GM12874 (cell line): ENCODE data around the gene FGFRL1.

ENCODE experiments used
- TF ChIP-seq, protein P1 (sequence below): IDR thresholded peaks from 2 replicates; pipeline ENCODE4 v1.5.1; 2011; ENCODE audit warnings: low read depth, mild to moderate bottlenecking, control low read depth, low read length, moderate library complexity; ENCODE audit not compliant: insufficient read depth

The FGFRL1 gene

DNA sequence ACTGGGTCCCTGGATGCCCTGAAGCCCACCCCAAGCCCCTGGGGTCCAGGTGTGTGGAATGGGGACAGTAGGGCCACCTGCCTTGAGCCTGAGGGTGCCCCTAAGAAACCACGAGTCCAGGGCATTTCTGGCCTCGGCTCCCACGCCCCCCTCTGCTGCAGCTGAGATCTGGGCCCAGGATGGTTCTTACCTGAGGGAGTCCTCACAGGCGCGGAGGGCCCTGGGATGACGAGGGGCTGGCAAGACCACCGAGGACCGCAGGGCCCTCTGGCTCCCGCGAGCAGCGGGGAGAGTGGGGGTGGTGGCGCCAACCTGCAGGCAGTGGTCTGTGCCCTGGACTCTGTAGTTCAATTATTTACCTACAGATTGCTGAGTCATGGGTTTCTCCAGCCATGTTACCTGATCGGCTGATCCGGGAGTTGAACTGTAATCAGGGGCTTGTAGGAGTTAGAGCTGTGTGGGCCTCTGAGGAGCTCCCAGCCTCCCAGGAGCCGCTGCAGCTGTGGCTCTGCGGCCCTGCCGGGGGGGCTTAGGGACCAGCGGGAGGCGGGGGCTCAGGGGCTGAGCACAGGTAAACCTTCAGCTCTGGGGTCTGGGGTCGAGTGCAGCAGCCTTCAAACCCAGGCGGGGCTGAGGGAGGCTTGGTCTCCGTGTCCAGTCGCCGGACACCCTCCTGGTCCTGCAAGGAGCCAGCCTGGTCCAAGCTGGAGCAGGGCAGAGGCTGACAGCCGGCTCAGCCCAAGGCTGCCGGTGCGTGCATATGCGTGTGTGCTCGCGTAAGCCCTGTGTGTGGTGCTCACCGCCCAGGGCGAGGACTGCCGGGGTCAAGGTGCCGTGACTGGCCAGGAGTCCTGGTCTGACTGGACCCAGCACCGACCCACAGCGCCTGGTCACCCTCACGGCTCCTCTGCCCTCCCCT lies 18.1 kb upstream of the FGFRL1 start, which contains the start of gene SLC26A1:
SLC26A1 (minus strand) TSS at position 294 of the 919 bp plus-strand sequence. CDS start 1,701 bp downstream, outside the sequence.
- TF ChIP-seq, protein P1, sequence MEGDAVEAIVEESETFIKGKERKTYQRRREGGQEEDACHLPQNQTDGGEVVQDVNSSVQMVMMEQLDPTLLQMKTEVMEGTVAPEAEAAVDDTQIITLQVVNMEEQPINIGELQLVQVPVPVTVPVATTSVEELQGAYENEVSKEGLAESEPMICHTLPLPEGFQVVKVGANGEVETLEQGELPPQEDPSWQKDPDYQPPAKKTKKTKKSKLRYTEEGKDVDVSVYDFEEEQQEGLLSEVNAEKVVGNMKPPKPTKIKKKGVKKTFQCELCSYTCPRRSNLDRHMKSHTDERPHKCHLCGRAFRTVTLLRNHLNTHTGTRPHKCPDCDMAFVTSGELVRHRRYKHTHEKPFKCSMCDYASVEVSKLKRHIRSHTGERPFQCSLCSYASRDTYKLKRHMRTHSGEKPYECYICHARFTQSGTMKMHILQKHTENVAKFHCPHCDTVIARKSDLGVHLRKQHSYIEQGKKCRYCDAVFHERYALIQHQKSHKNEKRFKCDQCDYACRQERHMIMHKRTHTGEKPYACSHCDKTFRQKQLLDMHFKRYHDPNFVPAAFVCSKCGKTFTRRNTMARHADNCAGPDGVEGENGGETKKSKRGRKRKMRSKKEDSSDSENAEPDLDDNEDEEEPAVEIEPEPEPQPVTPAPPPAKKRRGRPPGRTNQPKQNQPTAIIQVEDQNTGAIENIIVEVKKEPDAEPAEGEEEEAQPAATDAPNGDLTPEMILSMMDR = no peak

DNA sequence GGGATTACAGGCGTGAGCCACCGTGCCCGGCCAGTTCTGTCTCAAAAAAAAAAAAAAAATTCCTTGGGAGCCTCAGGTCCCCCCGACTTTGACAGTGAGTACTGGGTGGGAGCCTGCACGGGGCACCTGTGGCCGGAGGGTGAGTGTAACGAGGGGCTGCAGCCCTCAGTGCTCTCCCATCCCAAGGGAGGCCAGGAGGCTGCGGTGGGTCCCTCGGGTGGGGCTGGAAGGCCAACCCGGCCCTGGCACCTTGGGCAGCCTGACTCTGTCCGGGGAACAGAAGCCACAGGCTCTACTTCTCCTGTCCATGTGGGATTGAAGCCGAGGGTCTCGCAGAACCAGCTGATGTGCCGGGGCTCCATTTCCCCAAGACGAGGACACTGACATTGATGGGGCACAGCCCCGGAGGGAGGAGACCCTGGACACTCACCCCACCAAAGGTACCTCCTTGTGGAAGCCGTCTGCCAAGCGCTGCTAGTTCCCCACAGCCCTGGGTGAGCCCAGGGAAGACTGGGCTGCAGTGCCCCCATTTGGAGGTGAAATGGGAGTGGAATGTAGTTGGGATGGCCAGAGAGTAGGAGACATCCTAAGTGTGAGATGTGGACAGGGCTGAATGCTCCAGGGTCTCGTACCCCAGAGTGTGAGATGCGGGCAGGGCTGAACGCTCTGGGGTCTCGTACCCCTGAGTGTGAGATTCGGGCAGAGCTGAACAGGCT lies 16.0 kb upstream of the FGFRL1 start:
- TF ChIP-seq, protein P1 = no peak

DNA sequence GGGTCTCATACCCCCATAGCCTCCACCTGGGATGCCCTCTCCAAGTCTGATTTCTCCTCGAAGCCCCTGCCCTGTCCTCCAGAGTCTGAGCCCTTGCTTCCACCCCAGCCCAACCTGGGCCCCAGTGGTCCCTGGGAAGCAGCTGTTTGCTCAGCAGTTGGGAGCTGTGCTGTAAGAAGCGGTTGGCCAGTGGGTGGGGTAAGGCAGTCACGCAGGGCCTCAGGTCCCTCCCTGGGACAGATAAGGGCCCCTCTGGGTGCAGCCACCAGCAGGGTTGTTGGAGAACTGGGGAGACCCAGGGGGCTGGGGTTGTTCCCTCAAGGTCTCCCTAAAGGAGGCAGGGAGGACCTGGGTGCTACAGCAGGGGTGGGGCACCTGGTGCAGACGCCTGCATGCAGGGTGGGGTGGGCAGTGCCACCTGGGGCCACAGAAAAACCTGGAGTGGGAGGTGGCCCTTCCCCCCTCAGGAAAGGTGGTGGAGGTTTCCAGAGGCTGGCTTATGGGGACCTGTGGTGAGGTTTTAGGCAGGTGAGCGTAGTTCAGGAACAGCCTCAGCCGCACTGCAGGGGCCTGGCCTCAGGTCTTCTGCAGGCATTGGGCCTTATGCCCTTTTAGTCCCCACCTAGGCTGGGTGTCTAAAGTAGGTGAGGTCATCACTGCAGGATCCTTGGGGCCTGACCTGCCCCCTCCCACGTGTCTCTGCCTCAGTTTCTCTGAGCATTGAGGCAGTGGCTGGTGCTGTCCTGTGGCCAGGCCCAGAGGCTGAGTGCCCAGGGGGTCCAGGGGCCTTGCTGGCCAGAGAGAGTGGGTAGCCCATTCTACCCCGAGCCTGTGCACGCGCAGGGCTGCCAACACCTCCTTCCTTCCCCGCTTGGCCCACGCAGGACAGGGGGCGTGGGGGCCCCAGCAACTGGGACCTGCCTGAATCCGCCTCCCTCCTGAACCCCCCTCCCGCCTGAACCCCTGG lies 15.1 kb upstream of the FGFRL1 start:
- TF ChIP-seq, protein P1 = no peak

DNA sequence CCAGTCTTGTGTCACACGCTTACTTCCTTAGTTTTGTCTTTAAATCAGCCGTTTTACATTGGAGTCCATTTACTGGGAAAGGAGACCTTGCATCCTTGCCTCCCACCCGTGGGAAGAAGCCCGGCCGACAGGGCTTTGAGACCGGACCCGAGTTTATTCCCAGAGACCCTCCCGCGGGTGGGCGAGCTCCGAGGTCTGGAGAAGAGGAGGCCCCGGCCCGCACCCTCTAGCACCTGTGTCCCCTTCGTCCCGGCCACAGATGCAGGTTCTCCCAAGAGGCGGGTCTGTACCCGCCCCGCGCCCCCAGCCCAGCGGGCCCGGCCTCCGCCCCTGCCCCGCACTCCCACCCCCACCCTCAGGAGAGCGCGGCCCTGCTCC lies 14.4 kb upstream of the FGFRL1 start:
- TF ChIP-seq, protein P1 = no peak

DNA sequence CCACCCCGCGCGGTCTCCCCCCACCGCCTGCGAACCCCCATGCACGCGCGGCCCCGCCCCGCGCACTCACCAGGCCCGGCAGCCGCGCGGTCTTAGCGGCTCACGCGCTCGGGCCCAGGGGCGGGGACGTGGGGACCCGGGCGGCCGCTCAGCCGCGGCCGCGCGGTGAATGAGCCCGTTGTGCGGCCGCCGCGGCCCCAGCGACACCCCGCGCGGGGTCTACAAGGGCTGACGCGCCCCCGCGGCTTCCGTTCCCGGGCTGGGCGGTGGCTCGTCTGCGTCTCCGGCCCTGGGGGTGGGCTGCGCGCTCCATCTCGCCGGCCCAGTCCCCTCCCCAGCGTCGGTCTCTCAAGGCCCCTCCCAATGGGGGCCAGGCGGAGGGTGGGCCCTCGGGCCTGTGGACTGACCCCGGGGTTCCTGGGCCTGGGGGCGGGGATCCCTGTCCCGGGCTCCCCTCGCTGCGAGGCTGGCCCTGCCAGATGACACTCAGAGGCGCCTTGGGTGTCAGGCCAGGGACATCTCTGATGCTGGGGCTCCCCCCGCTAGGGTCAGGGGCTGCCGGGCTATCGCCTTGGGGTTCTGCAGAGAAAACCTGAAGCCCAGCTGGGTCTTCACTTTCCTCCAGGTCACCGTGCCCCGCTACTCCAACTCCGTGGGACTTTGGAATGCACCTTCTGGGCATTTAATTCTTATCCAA lies 13.9 kb upstream of the FGFRL1 start:
- TF ChIP-seq, protein P1 = no peak

DNA sequence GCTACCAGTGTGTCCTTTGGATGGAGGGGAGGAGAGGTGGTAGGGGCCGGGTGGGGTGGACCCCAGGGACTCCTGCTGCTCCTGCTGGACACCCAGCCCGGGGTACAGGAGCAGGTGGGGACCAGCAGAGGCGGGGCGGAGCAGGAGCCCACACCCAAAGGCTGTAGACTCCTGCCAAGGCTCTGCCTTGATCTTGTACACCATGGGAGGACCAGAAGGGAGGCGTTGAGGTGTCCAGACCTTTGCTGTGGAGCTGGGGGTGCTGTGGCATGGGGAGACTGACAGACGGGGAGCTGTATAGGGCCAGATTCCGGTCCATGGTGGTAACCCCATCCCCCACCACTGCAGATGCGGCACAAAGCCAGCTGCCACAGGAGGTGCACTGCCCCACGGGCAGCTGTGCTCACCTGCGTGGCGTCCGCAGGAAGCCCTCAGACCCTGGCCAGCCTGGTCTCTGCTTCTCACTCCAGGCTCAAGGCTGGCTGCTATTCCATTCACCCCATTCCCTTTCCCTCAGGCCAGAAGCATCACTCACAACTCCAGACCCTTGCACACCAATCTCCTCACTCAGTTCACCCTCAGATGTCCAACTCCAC lies 13.2 kb upstream of the FGFRL1 start:
- TF ChIP-seq, protein P1 = no peak
